GM19193 (cell line): Measurements from ENCODE around the gene ADGRE3.

Source experiments
- POLR2A ChIP-seq: IDR thresholded peaks from 4 replicates; pipeline ENCODE4 v1.6.1; 2011; ENCODE audit not compliant: insufficient read depth, insufficient read length; ENCODE audit errors: extremely low read depth

The ADGRE3 gene

DNA sequence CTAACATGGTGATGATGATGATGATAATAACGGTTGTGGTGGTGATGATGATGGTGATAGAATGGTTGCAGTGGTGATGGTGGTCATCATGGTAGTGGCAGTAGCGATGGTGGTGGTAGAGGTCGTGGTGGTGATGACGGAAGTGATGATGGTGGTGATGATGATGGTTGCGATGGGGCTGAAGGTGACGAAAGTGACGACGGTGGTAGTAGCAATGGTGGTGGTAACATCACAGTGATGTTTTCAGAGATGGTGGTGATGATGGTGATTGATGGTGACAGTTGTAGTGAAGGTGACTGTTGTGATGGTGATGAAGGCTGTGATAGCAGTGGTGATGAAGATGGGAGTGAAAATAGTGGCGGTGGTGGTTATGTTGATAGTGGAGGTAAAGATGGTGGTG, 3.6 kb upstream of the ADGRE3 start:
- no peak for TF ChIP-seq POLR2A

DNA sequence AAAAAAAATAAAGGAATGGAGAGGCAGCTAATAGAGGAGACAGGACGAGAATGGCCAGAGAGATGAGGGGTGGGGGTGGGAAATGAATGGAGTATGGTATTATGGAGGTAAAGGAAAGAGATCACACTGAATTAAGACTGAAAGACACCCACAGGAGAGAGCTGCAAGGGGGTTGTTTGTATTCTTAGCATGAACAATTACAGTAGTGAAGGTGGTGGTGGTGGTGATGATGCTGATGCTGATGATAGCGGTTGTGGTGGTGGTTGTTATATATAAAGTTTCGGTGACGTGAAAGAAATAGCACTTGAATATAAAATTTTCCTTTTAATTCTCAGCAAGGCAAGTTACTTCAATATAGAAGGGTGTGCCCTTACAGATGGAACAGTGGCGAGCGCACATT, 2.8 kb upstream of the ADGRE3 start:
- no peak for TF ChIP-seq POLR2A

DNA sequence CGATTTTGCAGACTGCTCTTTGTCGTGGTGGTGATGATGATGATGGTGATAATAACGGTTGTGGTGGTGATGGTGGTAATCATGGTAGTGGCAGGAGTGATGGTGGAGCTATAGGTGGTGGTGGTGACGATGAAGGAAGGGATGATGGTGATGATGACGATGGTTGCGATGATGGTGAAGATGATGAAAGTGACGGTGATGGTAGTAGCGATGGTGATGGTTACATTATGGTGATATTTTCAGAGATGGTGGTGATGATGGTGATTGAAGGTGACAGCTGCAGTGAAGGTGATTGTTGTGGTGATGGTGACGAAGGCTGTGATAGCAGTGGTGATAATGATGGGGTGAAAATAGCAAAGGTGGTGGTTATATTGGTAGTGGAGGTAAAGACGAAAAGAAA, 2.1 kb upstream of the ADGRE3 start:
- TF ChIP-seq POLR2A: no peak

DNA sequence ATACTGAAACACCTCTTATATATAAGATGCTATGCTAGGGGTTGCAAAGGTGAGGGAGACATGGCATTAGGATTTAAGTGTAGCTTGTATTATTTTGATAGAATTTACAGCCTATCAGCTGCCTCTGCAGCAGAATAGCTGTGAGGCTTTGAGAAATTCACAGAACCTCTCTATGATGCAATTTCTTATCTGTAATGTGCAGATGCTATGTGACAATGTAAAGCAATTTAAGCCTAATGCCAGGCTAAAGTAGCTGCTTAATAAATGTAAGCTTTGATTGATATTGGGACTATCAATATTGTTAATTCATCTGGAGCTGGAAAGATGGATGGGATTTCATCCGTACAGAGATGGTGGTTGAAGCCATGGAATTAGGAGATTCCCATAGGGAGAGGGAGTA, 1.6 kb downstream of the ADGRE3 start:
- TF ChIP-seq POLR2A: no peak

DNA sequence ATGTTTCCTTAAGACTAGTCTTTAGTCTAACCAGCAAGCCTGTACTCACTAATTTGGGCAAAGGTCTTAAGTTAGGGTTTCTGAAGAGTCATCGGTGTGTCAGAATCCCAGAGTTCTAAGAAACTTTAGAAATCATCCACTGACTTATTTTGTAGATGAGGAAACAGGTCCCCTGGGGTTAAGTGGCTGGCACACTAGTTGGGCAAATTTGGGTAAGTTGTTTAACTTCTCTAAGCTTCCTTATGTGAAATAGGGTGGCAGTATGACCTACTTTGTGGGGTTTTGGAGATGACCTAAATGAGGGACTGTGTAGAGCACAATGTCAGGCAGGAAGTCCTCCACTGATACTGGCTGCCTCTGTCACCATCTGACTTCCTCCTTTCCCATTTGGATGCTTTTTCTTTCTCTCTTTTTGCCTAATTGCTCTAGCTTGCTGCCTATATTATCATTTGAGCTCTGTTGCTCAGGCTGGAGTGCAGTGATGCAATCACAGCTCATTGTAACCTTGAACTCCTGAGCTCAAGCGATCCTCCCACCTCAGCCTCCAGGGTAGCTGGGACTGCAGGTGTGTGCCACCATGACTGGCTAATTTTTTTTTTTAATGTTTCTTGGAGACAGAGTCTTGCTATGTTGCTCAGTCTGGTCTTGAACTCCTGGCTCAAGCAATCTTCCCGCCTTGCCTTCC, 2.3 kb downstream of the ADGRE3 start:
- TF ChIP-seq POLR2A: no peak

DNA sequence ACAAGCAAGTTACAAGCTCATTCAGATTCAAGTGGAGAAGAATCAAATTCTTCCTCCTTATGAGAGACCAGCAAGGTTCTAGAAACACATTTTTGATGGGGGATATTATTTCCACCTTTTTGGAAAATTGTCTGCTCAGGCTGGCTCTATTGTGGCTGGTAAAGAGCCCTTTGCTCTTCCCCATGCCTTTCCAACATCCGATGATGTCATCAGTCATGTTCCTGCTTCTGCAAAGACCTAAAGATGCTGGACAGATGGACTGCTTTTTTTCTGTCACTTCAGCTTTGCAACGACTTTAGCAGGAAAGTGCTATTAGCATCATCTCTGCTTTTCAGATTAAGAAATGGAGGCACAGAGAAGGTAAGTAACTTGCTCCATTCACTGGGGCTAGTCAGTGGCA, 4.2 kb downstream of the ADGRE3 start:
- TF ChIP-seq POLR2A: no peak

DNA sequence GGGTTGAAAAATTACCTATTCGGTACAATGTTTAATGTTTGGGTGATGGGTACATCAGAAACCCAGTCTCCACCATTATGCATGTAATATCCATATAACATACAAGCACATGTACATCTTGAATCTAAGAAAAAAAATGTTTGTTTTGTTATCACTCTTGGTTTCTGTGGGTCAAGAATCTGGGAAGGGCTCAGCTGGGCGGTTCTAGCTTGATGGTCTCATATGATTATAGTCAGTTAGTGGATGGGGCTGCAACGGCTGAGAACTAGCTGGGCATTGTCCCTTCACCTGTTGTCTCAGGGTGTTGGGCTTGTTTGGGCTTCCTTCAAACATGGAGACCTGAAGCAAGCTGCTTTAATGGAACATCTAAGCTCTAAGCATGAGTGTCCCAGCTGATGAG, 4.7 kb downstream of the ADGRE3 start:
- TF ChIP-seq POLR2A: no peak

DNA sequence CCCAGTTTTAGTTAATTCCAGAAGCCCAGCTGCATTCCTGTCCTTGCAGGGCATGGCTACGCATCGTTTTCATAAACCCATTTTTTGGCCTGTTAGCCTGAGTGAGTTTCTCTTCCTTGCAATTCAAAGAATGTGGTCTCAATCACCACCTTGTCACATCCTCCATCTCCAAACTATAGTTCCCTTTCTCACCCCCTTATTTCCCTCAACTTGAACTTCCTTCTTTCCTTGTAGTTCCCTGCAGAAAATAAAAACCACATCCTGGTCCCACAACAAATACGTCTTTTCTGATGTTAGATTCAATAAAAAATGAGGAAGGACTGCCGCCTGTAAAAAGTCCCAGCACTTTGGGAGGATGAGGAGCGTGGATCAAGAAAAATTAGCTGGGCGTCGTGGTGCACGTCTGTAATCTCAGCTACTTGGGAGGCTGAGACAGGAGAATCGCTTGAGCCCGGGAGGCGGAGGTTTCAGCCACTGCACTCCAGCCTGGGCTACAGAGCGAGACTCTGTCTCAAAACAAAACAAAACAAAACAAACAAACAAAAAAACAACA, 13.2 kb downstream of the ADGRE3 start:
- no peak for TF ChIP-seq POLR2A

DNA sequence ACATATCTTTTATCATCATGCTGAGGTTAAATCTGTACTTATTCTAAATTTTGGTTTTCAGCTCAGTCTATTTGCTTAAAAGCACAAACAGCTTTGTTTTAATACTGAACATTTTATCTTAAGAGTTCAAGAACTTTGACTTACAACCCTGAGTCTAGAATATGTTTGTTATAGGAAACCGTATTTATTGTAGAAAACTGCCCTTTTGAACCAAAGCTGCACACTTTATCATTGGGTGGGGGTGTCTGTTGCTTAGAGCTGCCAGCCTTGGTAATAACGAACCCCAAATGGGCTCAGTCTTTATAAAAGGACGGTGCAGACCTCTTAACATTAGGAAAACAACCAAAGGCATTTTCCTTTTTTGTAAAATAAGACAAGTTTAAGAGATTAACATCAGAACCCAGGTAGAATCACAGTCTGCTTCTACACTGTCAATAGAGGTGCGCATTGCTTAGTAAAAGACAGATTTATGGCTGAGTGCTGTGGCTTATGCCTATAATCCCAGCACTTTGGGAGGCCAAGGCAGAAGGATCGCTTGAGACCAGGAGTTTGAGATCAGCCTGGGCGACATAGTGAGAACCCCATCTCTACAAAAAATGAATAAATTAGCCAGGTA, 14.7 kb downstream of the ADGRE3 start:
- no peak for TF ChIP-seq POLR2A

DNA sequence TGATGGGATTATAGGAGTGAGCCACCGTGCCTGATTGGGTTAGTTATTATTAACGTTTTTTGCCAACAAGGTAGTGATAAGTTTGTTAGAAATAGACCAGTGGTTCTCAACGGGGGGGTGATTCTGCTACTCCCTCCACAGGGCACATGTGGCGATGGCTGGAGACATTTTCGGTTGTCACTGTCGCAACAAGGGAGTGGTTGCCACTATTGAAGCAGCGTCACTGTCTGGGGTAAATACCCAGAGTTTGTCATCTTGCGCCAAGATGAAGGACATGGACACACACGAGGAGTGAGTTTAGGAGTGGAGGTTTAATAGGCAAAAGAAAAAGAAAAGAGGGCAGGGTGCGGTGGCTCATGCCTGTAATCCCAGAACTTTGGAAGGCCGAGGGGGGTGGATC, 18.9 kb downstream of the ADGRE3 start:
- TF ChIP-seq POLR2A: no peak

DNA sequence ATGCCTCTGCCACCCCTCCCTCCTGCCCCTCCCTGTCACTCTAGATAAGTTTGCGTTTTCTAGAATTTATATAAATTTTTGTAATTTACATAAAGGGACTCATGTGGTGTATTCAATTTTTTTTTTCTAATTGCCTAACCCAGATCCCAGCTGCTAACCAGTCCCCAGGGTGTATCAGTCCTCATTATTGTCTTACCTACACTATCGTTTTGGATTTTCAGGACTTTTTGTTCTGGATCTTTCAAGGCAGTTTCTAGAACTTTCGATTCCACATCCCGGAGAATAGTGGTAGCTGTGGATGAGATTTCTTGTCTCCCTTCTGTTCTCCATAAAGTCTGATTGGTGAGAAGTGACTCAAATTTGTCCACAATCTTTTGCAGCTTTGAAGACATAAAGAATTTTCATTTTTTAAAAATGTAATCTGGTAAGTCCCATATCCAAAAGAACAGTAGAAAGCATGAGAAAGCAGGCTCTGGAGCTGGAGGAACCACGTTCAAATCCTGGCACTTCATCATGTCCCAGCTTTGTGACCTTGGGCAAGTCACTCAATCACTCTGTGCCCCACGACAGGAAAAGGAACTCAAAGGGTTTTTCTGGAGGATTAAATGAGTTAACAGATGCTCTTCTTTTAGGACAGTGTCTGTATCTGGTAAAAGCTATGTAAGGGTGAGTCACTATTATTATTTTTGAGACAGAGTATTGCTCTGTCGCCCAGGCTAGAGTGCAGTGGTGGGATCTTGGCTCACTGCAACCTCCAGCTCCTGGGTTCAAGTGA, 19.7 kb downstream of the ADGRE3 start:
- TF ChIP-seq POLR2A: no peak

DNA sequence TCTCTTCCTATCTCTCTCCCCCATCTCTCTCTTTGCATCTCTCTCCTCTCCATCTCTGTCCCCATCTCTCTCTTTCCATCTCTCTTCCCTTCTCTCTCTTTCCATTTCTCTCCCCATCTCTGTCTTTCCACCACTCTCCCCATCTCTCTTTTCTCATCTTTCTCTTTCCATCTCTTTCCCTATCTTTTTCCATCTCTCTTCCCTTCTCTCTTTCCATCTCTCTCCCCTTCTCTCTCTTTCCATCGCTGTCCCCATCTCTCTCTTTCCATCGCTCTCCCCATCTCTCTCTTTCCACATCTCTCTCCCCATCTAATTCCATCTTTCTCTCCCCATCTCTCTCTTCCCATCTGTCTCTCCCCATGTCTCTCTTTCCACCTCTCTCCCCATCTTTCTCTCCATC, 24.5 kb downstream of the ADGRE3 start:
- TF ChIP-seq POLR2A: no peak

DNA sequence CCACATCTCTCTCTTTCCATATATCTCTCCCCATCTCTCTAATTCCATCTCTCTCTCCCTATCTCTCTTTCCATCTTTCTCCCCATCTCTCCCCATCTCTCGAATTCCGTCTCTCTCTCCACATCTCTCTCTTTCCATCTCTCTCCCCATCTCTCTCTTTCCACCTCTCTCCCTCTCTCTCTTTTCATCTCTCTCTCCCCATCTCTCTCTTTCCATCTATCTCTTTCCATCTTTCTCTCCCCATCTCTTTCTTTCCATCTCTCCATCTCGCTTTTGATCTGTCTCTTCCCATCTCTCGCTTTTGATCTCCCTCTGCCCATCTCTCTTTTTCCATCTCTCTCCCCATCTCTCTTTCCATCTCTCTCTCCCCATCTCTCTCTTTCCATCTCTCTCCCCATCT, 25.6 kb downstream of the ADGRE3 start:
- TF ChIP-seq POLR2A: no peak

DNA sequence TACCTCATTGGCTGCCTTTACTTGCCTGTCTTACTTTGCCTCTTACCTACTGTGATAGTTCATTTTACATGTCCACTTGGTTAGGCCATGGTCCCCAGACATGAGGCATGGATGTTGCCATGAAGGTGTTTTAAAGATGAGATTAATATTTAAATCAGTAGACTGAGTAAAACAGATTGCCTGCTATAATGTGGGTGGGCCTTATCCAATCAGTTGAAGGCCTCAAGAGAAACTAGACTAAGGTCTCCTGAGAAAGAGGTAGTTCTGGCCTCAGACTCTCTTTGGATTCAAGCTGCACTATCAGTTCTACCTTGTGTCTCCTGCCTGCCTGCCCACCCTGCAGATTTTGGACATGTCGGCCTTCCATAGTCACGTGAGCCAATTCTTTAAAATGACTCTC, 26.1 kb downstream of the ADGRE3 start:
- TF ChIP-seq POLR2A: no peak

DNA sequence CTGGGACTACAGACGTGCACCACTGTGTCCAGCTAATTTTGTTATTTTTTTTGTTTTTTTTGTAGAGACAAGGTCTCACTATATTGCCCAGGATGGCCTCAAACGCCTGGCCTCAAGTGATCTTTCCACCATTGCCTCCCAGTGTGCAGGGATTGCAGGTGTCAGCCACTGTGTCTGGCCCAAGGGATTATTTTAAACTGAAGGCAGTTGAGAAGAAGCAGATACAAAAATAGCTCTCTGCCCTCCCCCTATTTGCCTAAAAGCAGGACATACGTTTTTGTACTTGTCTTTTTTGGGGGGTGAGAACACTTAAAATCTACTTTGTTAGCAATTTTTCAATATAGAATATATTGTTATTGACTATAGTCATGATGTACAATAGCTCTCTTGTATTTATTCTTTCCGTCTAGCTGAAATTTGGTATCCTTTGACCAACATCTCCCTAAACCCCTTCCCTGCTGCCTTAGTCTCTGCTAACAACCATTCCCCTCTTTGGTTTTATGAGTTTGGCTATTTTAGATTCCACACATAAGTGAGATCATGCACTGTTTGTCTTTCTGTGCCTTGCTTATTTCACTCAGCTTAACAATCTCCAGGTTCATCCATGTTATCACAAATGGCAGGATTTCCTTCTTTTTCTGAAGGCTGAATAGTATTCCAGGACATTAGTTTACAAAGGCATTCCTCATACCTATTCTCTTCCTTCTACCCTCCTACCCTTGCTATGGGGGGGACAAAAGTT, 34.9 kb downstream of the ADGRE3 start:
- TF ChIP-seq POLR2A: no peak

DNA sequence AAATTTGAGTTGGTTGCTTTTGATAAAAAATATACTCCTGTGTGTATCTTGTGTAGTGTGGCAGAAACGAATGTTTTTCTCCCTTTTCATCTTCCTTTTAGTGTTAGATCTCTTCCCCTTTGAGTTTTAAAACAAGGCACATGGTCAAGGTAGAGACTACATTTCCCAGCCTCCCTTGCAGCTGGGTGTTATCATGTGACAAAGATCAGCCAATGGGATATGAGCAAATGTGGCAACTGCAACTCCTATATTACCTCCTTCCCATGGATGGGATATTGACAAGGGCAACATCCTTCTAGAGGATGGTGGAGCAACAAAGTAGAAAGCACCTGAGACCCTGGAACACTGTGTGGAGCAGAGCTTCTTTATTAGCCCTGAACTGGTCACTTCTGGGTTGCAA, 42.4 kb downstream of the ADGRE3 start:
- no peak for TF ChIP-seq POLR2A

DNA sequence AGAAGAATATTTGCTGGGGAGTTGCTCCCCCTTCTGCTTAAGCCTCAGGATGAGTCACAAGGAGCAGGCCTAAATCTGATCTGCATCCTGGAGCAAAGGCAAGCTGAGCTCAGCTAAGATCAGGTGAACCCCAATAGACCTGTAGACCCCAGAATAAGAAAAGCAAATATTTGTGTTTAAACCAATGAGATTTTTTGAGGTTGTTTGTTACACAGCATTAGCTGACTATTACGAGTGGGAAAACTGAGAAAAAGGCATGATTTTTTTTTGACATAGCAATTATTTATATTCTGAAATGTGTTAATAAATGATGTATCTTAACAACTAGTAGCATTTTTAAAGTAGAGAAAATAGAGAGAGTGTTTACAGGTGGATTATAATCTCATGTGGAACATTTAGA, 45.1 kb downstream of the ADGRE3 start:
- TF ChIP-seq POLR2A: no peak
